ENCODE data around the gene RIMKLA.

The RIMKLA gene

GRCh38 chr1:42454403-42454802 is 73.8 kb downstream of the RIMKLA start:
- Histone ChIP-seq H3K9me3 (ENCODE audit: control insufficient read depth, insufficient read depth, low read length) (no peaks in the 10 kb centered on the region), H3K36me3 (ENCODE audit: control insufficient read depth, insufficient read depth, low read length) (no peaks in the 10 kb centered on the region), H3K27ac (ENCODE audit: low read length) (no peak overlapping the region), H3K4me1 (ENCODE audit: control insufficient read depth, insufficient read depth, low read length) (no peaks in the 10 kb centered on the region), H3K27me3 (ENCODE audit: control insufficient read depth, insufficient read depth, low read length) (no peaks in the 10 kb centered on the region), H3K4me3 (ENCODE audit: low read length) (no peak overlapping the region)
- no CpG with 5 or more reads among the region's 5 CpGs for WGBS (ENCODE audit: insufficient coverage, insufficient read length)
- DNase-seq (ENCODE audit: low read depth, low spot score), result no peak

DNA sequence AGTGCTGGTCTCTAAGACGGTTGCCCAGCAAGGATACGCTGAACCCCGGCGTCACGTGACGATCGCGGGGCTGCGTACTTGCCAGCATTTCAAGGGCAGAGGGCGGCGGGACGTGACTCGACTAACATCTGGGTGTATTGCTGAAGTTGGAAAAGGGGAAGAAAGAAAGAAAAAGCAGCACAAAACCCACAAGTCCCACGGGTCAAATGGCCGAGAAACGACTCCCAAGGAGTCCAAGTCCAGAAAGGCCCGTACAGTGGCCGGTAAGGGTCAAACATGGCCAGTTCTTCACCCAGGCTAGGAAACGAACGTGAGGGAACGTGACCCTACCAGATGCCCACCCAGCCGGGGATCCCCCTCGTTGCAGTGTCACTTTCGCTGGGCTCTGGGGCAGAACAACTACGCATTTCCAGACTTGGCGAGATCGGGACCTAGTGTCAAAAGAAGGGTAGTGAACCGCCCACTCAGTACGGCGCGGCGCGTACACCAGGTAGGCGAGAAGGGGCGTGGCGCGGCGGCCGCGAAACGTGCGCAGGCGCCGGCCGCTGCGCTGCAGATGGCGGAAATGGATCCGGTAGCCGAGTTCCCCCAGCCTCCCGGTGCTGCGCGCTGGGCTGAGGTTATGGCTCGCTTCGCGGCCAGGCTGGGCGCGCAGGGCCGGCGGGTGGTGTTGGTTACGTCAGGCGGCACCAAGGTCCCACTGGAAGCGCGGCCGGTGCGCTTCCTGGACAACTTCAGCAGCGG is 75.6 kb downstream of the RIMKLA start, which contains the start of the genes PPCS and ZMYND12:
Gene PPCS (plus strand): TSS at position 534 of the 744 bp plus-strand sequence. CDS start 23 bp downstream, at position 557.
Gene ZMYND12 (minus strand): TSS at position 13 of the 744 bp plus-strand sequence. CDS start 25 bp downstream, outside the sequence.
- Histone ChIP-seq H3K27me3 (ENCODE audit: control insufficient read depth, insufficient read depth, low read length) (no peaks in the 10 kb centered on the region), H3K36me3 (ENCODE audit: control insufficient read depth, insufficient read depth, low read length) (no peaks in the 10 kb centered on the region), H3K9me3 (ENCODE audit: control insufficient read depth, insufficient read depth, low read length) (no peaks in the 10 kb centered on the region), H3K27ac (ENCODE audit: low read length) (no peak within 1 kb of the TSS), H3K4me3 (ENCODE audit: low read length) (peak within 1 kb of the TSS; percentile 69), H3K4me1 (ENCODE audit: control insufficient read depth, insufficient read depth, low read length) (no peaks in the 10 kb centered on the region)
- no CpG with 5 or more reads among the region's 66 CpGs for WGBS (ENCODE audit: insufficient coverage, insufficient read length)
- DNase-seq (ENCODE audit: low read depth, low spot score), result no peak

DNA sequence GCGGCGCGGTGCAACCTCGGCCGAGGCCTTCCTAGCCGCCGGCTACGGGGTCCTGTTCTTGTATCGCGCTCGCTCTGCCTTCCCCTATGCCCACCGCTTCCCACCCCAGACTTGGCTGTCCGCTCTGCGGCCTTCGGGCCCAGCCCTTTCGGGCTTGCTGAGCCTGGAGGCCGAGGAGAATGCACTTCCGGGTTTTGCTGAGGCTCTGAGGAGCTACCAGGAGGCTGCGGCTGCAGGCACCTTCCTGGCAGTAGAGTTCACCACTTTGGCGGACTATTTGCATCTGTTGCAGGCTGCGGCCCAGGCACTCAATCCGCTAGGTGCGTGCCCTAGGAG is 76.1 kb downstream of the RIMKLA start:
- Histone ChIP-seq H3K4me3 (ENCODE audit: low read length) (peak overlapping the region; percentile 69), H3K36me3 (ENCODE audit: control insufficient read depth, insufficient read depth, low read length) (no peaks in the 10 kb centered on the region), H3K27ac (ENCODE audit: low read length) (no peak overlapping the region), H3K4me1 (ENCODE audit: control insufficient read depth, insufficient read depth, low read length) (no peaks in the 10 kb centered on the region), H3K9me3 (ENCODE audit: control insufficient read depth, insufficient read depth, low read length) (no peaks in the 10 kb centered on the region), H3K27me3 (ENCODE audit: control insufficient read depth, insufficient read depth, low read length) (no peaks in the 10 kb centered on the region)
- no CpG with 5 or more reads among the region's 23 CpGs for WGBS (ENCODE audit: insufficient coverage, insufficient read length)
- no peak for DNase-seq (ENCODE audit: low read depth, low spot score)

DNA sequence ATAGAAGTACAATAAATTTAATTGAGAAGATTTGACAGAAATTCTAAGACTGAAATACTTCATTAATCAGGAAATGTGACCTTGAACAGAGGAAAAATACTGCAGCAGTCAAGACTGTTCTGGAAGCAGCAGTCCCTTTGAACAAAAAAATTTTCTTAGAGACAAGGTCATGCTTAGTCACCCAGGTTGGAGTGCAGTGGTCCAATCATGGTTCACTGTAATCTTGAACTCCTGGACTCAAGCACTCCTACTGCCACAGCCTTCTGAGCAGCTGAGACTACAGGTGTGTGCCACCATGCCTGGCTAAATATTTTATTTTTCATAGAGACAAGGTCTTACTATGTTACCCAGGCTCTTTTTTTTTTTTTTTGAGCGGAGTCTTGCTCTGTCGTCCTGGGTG is 80.6 kb downstream of the RIMKLA start:
- no peaks in the 10 kb centered on the region for H3K27me3 ChIP-seq (ENCODE audit: control insufficient read depth, insufficient read depth, low read length)

DNA sequence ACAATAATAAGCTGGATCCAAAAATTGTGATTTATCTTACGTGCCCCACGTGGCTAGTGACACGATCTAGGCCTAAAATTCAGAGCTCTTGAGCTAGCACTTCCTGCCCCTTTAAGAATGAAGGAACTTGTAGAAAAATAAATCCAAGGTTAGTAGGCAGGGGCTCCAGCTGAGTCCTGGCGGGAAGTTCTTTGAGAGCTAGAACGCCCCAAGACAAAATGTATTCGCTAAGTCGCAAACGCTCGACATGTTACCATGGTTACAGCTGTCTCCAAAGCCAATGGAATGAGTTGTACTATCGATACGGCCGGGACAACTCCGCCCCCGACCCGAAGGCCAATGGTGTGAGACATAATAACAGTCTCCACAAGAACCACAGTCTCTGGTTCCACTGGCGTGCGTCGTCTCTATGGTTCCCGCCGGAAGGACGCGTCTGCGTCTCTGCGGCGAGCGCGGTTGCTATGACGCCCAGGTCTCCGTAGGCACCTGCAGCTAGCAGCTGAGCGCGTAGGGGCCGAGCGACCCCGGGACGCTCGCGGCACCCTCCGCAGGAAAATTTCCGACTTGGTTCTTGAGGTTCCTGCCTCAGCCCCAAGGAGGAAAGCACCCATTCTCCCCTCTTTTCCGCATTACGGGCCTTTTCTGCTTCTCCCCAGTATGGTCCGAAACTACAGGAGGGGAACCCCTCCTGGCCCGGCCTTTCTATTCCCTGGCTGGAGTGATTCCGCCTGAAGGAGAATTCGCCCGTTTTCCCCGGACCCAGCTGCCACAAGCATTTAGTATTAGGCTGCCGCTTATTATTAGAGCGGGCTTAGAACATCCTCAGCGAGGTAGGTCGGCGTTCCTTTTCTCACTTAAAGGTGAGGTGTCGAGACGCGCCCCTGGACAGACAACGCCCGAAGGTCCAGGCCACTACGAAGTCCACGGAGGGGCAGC is 82.5 kb downstream of the RIMKLA start, which contains the start of gene CCDC30:
Gene CCDC30 (plus strand): TSS at position 459 of the 936 bp plus-strand sequence. CDS start 17,266 bp downstream, outside the sequence.
- peak within 1 kb of the TSS; percentile 60; the same call in 1 of the 2 replicates for H3K4me3 ChIP-seq (ENCODE audit: low read length)
- no peaks in the 10 kb centered on the region for H3K36me3 ChIP-seq (ENCODE audit: control insufficient read depth, insufficient read depth, low read length)
- no peaks in the 10 kb centered on the region for H3K27me3 ChIP-seq (ENCODE audit: control insufficient read depth, insufficient read depth, low read length)
- H3K27ac ChIP-seq (ENCODE audit: low read length), result no peak within 1 kb of the TSS
- H3K4me1 ChIP-seq (ENCODE audit: control insufficient read depth, insufficient read depth, low read length), result 0 out of 2 replicates have a peak, but pooled peaks cover 2% of the 10 kb centered on the region
- WGBS (ENCODE audit: insufficient coverage, insufficient read length), result no CpG with 5 or more reads among the region's 59 CpGs
- peak; percentile 98 for DNase-seq (ENCODE audit: low read depth, low spot score)
- H3K9me3 ChIP-seq (ENCODE audit: control insufficient read depth, insufficient read depth, low read length), result no peaks in the 10 kb centered on the region

More for the DNA sequence above, 80.6 kb downstream of the RIMKLA start:
- H3K4me1 ChIP-seq (ENCODE audit: control insufficient read depth, insufficient read depth, low read length), result 0 out of 2 replicates have a peak, but pooled peaks cover 2% of the 10 kb centered on the region
- no peak for DNase-seq (ENCODE audit: low read depth, low spot score)
- H3K27ac ChIP-seq (ENCODE audit: low read length), result no peak overlapping the region
- no CpG with 5 or more reads among the region's 2 CpGs for whole genome bisulfite sequencing (ENCODE audit: insufficient coverage, insufficient read length)
- no peak overlapping the region for H3K4me3 ChIP-seq (ENCODE audit: low read length)
- no peaks in the 10 kb centered on the region for H3K36me3 ChIP-seq (ENCODE audit: control insufficient read depth, insufficient read depth, low read length)
- no peaks in the 10 kb centered on the region for H3K9me3 ChIP-seq (ENCODE audit: control insufficient read depth, insufficient read depth, low read length)

- Histone ChIP-seq H3K36me3 (ENCODE audit: control insufficient read depth, insufficient read depth, low read length) (no peaks in the 10 kb centered on the region), H3K27ac (ENCODE audit: low read length) (no peak overlapping the region), H3K9me3 (ENCODE audit: control insufficient read depth, insufficient read depth, low read length) (no peaks in the 10 kb centered on the region), H3K4me3 (ENCODE audit: low read length) (no peak overlapping the region; the same call in 1 of the 2 replicates), H3K27me3 (ENCODE audit: control insufficient read depth, insufficient read depth, low read length) (no peaks in the 10 kb centered on the region), H3K4me1 (ENCODE audit: control insufficient read depth, insufficient read depth, low read length) (0 out of 2 replicates have a peak, but pooled peaks cover 2% of the 10 kb centered on the region)
- DNase-seq (ENCODE audit: low read depth, low spot score), result no peak
- WGBS (ENCODE audit: insufficient coverage, insufficient read length), result no CpG with 5 or more reads among the region's 3 CpGs
Observed at GRCh38 chr1:42463921-42464320, 83.3 kb downstream of the RIMKLA start.

GRCh38 chr1:42466030-42466429 is 85.4 kb downstream of the RIMKLA start:
- H3K27ac ChIP-seq (ENCODE audit: low read length), result no peak overlapping the region
- no CpG with 5 or more reads among the region's 2 CpGs for WGBS (ENCODE audit: insufficient coverage, insufficient read length)
- no peaks in the 10 kb centered on the region for H3K27me3 ChIP-seq (ENCODE audit: control insufficient read depth, insufficient read depth, low read length)
- no peaks in the 10 kb centered on the region for H3K36me3 ChIP-seq (ENCODE audit: control insufficient read depth, insufficient read depth, low read length)
- H3K4me3 ChIP-seq (ENCODE audit: low read length), result no peak overlapping the region
- 0 out of 2 replicates have a peak, but pooled peaks cover 2% of the 10 kb centered on the region for H3K4me1 ChIP-seq (ENCODE audit: control insufficient read depth, insufficient read depth, low read length)
- no peaks in the 10 kb centered on the region for H3K9me3 ChIP-seq (ENCODE audit: control insufficient read depth, insufficient read depth, low read length)
- no peak for DNase-seq (ENCODE audit: low read depth, low spot score)

DNA sequence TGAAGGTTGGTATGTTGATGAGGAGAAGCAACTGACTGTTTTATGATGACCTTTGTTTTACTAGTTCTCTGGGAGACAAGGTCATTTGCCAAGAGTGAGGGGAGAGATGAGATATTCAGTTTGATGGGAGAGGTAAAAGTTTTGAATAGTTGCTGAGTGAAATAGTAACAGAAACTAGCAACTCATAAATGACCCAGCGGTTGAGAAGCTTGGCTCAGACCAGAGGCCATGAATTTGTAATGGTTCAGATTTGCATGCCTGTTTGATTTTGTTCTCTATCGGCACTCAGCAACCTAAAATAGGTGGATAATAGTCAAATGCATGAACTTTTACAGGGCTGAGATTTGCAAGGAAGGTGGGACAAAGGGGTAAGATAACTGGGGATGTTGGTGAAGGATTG is 89.1 kb downstream of the RIMKLA start:
- Histone ChIP-seq H3K9me3 (ENCODE audit: control insufficient read depth, insufficient read depth, low read length) (no peaks in the 10 kb centered on the region), H3K36me3 (ENCODE audit: control insufficient read depth, insufficient read depth, low read length) (no peaks in the 10 kb centered on the region), H3K27ac (ENCODE audit: low read length) (no peak overlapping the region), H3K27me3 (ENCODE audit: control insufficient read depth, insufficient read depth, low read length) (no peaks in the 10 kb centered on the region), H3K4me3 (ENCODE audit: low read length) (no peak overlapping the region), H3K4me1 (ENCODE audit: control insufficient read depth, insufficient read depth, low read length) (no peaks in the 10 kb centered on the region)
- WGBS (ENCODE audit: insufficient coverage, insufficient read length), result no CpG with 5 or more reads among the region's 2 CpGs
- no peak for DNase-seq (ENCODE audit: low read depth, low spot score)
